GM18498 (cell line): ENCODE measurements around the gene RBAK.
"Not testable (repeated sequence)": the region's sequence is repeated elsewhere in the genome, so short reads cannot be mapped to it uniquely, and the experiment has no call there.

Experiments used
- ATAC-seq: cut with Tn5 transposase; IDR thresholded peaks from one replicate; pipeline ENCODE4 v1.9.1; 2021; ENCODE audit warnings: mild to moderate bottlenecking, moderate library complexity; ENCODE audit not compliant: unreplicated experiment

The RBAK gene

DNA sequence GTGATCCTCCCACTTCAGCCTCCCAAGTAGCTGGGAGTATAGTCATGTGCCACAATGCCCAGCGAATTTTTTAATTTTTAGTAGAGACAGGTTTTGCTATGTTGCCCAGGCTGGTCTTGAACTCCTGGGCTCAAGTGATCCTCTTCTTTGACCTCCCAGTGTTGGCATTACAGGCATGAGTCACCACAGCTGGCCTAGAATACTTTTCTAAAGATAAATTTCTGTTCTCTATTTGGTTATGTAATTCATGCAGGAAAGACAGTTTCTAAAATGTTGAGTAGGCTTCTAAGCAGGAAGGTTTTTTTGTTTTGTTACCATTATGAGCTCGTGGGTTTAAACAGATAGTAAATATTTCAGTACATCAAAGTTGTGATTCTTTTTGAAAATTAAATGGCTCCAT is 5.0 kb downstream of the RBAK start:
- ATAC-seq = no peak

GRCh38 chr7:5051731-5052130 is 6.1 kb downstream of the RBAK start:
- ATAC-seq = not testable (repeated sequence)

GRCh38 chr7:5053175-5053574 is 7.5 kb downstream of the RBAK start:
- ATAC-seq = no peak

GRCh38 chr7:5063698-5064097 is 18.0 kb downstream of the RBAK start:
- ATAC-seq = no peak

DNA sequence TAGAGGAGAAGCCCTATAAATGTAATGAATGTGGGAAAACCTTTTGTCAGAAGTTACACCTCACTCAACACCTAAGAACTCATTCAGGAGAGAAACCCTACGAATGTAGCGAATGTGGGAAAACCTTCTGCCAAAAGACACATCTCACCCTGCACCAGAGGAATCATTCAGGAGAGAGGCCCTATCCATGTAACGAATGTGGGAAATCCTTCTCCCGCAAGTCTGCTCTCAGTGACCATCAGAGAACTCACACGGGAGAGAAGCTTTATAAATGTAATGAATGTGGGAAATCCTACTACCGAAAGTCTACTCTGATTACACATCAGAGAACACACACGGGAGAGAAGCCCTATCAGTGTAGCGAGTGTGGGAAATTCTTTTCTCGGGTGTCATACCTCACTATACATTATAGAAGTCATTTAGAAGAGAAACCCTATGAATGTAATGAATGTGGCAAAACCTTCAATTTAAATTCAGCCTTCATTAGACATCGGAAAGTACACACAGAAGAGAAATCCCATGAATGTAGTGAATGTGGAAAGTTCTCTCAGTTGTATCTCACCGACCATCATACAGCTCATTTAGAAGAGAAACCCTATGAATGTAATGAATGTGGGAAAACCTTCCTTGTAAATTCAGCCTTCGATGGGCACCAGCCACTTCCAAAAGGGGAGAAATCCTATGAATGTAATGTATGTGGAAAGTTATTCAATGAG is 18.9 kb downstream of the RBAK start:
- no peak for ATAC-seq

- no peak for ATAC-seq
Measured at GRCh38 chr7:5065107-5065407, 19.4 kb downstream of the RBAK start.

- ATAC-seq = no peak
Measured at GRCh38 chr7:5068521-5068920, 22.9 kb downstream of the RBAK start.

DNA sequence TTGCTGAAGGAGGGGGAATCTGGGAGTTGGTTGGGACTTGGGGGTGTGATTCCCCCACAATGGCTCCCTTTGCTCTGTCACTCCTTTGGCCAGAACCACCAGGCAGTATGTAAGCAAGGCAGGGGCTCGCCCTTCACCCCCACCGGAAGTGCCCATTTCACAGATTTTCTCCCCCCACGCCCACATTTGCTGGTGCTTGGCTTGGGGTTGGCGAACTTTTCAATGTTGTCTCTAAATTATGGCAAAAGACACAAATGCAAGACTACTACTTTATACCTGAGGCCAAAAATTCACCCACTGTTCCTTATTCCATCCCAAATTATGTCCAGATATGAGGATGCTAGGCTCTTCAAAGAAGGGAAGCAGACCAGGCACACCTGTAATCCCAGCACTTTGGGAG is 24.5 kb downstream of the RBAK start:
- no peak for ATAC-seq

DNA sequence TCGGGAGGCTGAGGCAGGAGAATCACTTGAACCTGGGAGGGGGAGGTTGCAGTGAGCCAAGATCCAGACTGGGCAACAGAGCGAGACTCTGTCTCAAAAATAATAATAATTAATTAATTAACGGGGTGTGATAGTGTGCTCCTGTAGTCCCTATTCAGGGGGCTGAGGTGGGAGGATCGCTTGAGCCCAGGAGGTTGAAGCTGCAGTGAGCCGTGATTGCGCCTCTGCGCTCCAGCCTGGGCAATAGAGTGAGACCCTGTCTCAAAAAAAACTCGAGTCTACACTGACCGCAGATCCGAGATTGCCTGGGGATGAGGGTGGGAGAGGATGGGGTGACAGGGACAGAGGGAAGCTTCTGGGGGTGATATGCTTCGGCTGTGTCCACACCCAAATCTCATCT is 29.5 kb downstream of the RBAK start:
- ATAC-seq = not testable (repeated sequence)

DNA sequence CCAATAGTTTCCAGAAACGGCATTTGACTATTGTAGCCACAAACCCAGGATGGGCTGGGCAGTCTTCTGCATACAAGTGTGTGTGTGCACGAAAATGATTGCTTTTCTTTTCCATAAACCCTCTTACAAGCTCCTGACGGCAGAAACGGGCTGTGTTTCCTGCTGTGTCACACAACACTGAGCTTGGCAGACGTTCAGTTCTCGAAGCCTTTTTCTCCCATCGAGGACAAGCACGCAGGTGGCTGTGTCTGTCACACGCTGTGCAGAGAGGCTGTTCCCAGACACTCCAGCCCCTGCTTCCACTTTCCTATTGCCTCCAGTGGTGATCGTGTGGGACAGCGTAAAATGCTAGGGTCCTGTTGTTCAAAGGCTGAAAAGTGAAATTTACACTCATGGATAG is 32.1 kb downstream of the RBAK start:
- no peak for ATAC-seq

DNA sequence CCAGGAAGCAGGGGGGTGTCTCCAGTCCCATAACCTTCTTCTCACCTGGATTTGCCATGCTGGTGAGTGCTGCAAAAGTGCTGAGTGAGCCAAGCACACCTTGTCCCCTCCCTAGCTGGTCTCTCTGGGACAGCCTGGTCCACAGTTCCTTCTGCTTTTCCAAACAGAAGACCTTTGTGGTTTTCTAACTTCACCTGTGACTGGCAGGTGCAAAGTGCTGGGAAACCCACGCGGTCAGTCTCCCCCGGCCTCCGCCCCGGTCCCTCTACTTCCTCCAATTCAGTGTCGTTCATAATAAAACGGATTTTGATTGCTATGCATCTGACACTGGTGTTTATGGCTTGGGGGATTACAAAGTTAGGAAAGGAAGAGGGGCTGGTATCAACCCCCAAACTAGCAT is 37.1 kb downstream of the RBAK start:
- no peak for ATAC-seq

GRCh38 chr7:5083311-5083711 is 37.7 kb downstream of the RBAK start:
- no peak for ATAC-seq

GRCh38 chr7:5086256-5086655 is 40.6 kb downstream of the RBAK start:
- no peak for ATAC-seq

GRCh38 chr7:5088228-5088833 is 42.7 kb downstream of the RBAK start:
- ATAC-seq = not testable (repeated sequence)

DNA sequence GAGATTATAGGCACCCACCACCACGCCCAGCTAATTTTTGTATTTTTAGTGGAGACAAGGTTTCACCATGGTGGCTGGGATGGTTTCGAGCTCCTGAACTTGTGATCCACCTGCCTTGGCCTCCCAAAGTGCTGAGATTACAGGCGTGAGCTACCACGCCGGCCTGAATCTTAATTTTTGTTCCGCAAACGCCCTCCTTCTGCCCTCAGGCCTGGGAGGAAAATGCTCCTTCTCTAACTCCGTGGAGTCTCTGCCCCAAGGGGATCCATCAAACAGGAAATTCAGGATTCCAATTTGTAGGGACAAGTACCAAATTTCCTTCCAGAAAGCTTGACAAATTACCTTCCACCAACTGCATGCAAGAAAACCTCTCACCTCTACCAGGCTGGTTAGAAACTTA is 43.2 kb downstream of the RBAK start:
- ATAC-seq = no peak

DNA sequence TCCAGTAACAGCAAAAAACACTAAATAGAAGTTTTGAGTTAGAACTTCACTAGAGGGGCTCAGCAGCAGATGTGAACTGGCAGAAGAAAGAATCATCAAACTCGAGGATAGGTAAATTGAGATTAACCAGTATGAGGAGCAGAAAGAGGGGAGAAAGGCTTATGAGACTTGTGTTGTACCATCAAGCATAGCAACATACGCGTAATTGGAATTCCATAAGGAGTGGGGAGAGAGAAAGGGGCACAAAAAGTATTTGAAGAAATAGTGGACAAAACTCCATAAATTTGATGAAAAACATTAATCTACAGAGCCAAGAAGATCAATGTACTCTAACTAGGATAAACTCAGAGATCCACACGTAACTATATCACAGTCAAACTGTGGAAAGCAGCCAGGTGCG is 48.3 kb downstream of the RBAK start:
- no peak for ATAC-seq

DNA sequence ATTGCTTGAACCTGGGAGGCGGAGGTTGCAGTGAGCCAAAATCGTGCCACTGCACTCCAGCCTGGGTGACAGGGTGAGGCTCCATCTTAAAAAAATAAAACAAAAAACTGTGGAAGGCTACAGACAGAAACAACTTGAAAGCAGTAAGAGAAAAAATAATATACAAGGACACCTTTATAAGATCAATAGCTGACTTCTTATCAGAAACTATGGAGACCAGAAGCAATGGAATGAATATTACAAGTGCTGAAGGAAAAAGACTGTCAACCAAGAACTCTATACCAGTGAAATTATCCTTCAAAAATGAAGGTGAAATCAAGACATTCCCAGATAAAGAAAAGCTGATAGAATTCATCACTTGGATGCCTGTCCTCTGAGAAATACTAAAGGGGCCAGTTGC is 49.0 kb downstream of the RBAK start:
- no peak for ATAC-seq

- ATAC-seq = no peak
Measured at GRCh38 chr7:5116359-5116758, 70.7 kb downstream of the RBAK start.

- no peak for ATAC-seq
Measured at GRCh38 chr7:5117095-5117970, 71.7 kb downstream of the RBAK start.
